Testis (tissue), 2 donors: ENCODE results near the gene FAM131A.

Experiments used
- POLR2A ChIP-seq: fragments of 450-650 bp; IDR thresholded peaks from one replicate; pipeline ENCODE4 v1.6.1; 2017; ENCODE audit warnings: antibody characterized with exemption, mild to moderate bottlenecking, moderate library complexity
- TF ChIP-seq, protein P1 (sequence below), 3 experiments: fragments of 450-650 bp in 2 of 3; fragments of 200-600 bp in 1 of 3; sonication (generic) in 1 of 3; IDR thresholded peaks; one replicate each; pipeline ENCODE4 v1.5.1; 2016 to 2019; ENCODE audit warnings: antibody characterized with exemption in 3 of 3, mild to moderate bottlenecking in 2 of 3, moderate library complexity in 1 of 3

DNA sequence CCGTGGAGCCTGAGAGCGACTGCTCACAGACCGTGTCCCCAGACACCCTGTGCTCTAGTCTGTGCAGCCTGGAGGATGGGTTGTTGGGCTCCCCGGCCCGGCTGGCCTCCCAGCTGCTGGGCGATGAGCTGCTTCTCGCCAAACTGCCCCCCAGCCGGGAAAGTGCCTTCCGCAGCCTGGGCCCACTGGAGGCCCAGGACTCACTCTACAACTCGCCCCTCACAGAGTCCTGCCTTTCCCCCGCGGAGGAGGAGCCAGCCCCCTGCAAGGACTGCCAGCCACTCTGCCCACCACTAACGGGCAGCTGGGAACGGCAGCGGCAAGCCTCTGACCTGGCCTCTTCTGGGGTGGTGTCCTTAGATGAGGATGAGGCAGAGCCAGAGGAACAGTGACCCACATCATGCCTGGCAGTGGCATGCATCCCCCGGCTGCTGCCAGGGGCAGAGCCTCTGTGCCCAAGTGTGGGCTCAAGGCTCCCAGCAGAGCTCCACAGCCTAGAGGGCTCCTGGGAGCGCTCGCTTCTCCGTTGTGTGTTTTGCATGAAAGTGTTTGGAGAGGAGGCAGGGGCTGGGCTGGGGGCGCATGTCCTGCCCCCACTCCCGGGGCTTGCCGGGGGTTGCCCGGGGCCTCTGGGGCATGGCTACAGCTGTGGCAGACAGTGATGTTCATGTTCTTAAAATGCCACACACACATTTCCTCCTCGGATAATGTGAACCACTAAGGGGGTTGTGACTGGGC is 7.3 kb downstream of the FAM131A start:
- TF ChIP-seq POLR2A, result no peak
- TF ChIP-seq, protein P1, sequence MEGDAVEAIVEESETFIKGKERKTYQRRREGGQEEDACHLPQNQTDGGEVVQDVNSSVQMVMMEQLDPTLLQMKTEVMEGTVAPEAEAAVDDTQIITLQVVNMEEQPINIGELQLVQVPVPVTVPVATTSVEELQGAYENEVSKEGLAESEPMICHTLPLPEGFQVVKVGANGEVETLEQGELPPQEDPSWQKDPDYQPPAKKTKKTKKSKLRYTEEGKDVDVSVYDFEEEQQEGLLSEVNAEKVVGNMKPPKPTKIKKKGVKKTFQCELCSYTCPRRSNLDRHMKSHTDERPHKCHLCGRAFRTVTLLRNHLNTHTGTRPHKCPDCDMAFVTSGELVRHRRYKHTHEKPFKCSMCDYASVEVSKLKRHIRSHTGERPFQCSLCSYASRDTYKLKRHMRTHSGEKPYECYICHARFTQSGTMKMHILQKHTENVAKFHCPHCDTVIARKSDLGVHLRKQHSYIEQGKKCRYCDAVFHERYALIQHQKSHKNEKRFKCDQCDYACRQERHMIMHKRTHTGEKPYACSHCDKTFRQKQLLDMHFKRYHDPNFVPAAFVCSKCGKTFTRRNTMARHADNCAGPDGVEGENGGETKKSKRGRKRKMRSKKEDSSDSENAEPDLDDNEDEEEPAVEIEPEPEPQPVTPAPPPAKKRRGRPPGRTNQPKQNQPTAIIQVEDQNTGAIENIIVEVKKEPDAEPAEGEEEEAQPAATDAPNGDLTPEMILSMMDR (IDR thresholded peaks at IDR 0.05), result no peak
